NT2/D1 (cell line): Measurements from ENCODE around the gene AFDN.

Experiments used
- DNase-seq: peaks from one replicate; pipeline ENCODE4 v3.0.0-alpha.2; 2011; ENCODE audit warnings: low read depth, low spot score
- H3K27me3 ChIP-seq: 2 replicates; pipeline ENCODE4 v1.6.0; 2011; ENCODE audit warnings: mild to moderate bottlenecking; ENCODE audit not compliant: insufficient read length, insufficient read depth
- H3K36me3 ChIP-seq: 2 replicates; pipeline ENCODE4 v1.6.1; 2011; ENCODE audit warnings: mild to moderate bottlenecking, low read length, mixed read lengths; ENCODE audit not compliant: insufficient read depth, insufficient read length
- H3K4me1 ChIP-seq: 2 replicates; pipeline ENCODE4 v1.5.1; 2011; ENCODE audit not compliant: insufficient read depth, insufficient read length
- H3K4me3 ChIP-seq: 2 replicates; pipeline ENCODE4 v1.5.1; 2011; ENCODE audit warnings: low read depth; ENCODE audit not compliant: insufficient read length
- H3K9ac ChIP-seq: 2 replicates; pipeline ENCODE4 v1.6.0; 2011; ENCODE audit warnings: low read depth; ENCODE audit not compliant: insufficient read length
- H3K9me3 ChIP-seq: 2 replicates; pipeline ENCODE4 v1.5.1; 2011; ENCODE audit warnings: mild to moderate bottlenecking, low read length; ENCODE audit not compliant: insufficient read depth
- SUZ12 ChIP-seq: IDR thresholded peaks from 2 replicates; pipeline ENCODE4 v1.6.1; 2011; ENCODE audit not compliant: insufficient read length, insufficient read depth; ENCODE audit errors: extremely low read depth
- YY1 ChIP-seq: IDR thresholded peaks from 2 replicates; pipeline ENCODE4 v1.6.1; 2011; ENCODE audit not compliant: insufficient read length, insufficient read depth
- ZNF274 ChIP-seq: IDR thresholded peaks from 2 replicates; pipeline ENCODE4 v1.6.1; 2011; ENCODE audit warnings: mild to moderate bottlenecking, low read depth, low read length

Gene AFDN

DNA sequence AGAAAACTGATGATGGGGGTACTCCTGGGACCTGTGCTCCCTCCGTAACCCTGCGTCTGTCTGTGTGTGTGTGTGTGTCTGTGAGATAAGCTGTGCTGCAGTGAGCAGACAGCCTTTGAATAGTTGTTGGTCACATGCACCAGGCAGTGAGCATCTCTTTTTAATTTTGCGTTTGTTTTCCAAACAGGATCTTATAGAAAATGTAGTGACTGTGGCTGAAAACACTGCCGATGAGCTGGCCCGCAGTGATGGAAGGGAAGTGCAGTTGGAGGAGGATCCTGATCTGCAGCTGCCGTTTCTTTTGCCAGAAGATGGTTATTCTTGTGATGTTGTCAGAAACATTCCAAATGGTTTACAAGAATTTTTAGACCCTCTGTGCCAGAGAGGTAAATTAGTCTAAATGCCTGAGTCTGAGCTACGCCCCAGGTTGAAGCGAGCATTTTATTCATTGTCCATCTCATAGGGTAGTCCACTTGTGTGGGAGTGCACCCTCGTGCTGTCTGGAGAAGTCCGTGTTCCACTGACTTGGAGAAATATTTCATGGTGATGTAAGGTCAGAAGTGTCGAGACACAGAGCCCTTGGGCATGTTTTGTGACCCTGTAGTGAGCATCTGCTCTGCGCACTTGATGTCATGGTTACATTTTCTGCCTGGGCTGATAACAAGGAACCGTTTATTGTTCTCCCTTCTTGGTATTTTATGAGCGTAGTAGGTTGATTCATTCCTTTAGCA lies 92.0 kb downstream of the AFDN start:
- H3K9me3 ChIP-seq = no peaks in the 10 kb centered on the region
- DNase-seq = no peak
- H3K4me3 ChIP-seq = no peak overlapping the region
- no peaks in the 10 kb centered on the region for H3K4me1 ChIP-seq
- H3K36me3 ChIP-seq = peaks cover 80% of the 10 kb centered on the region
- H3K9ac ChIP-seq = no peak overlapping the region
- no peaks in the 10 kb centered on the region for H3K27me3 ChIP-seq
- TF ChIP-seq YY1 (no peak), ZNF274 (no peak), SUZ12 (no peak)

DNA sequence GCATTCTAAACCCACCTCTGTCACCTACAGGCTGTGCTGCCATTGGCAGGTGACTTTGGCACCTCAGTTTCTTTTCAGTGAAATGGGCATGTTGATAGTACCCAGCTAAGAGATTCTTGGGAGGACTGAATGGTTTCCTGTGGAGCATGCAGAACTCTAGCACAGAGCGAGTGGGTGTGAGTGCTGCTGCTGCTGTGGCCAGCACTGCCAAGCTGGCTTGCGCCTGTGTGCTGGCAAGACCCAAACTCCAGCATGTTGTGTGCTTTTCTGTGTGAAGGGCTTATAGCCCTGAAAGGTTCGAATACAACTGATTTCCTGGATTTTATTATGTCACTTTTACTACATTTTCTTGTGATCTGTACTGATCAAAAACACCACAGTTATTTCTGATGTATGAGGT lies 92.6 kb downstream of the AFDN start:
- Histone ChIP-seq H3K4me3 (no peak overlapping the region), H3K36me3 (peaks cover 80% of the 10 kb centered on the region), H3K4me1 (no peaks in the 10 kb centered on the region), H3K27me3 (no peaks in the 10 kb centered on the region), H3K9me3 (no peaks in the 10 kb centered on the region), H3K9ac (no peak overlapping the region)
- DNase-seq = no peak
- no peak for TF ChIP-seq ZNF274
- TF ChIP-seq YY1 = no peak
- TF ChIP-seq SUZ12 = no peak

DNA sequence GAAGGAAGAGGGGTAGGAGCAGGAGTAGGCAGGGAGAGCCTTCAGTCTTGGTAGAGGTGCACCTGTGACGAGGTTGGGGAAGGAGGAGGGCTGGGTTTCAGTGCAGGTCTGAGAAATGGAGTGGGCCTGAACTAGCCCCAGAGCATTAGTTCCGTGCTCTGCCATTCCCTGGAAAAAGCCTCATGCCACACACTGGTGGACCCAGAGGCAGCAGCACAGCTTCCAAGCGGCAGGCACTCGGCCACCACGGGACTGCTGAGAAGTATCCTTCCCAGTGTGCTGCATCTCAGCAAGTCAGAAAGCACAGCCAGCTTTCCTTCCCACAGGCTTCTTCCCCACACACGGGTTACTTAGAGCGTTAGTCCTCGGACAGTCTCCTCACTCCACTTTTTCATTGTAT lies 93.5 kb downstream of the AFDN start:
- no peaks in the 10 kb centered on the region for H3K9me3 ChIP-seq
- TF ChIP-seq SUZ12 (no peak), YY1 (no peak), ZNF274 (no peak)
- H3K36me3 ChIP-seq = peaks cover 80% of the 10 kb centered on the region
- no peak for DNase-seq
- no peaks in the 10 kb centered on the region for H3K27me3 ChIP-seq
- H3K9ac ChIP-seq = no peak overlapping the region
- H3K4me1 ChIP-seq = no peaks in the 10 kb centered on the region
- H3K4me3 ChIP-seq = no peak overlapping the region

DNA sequence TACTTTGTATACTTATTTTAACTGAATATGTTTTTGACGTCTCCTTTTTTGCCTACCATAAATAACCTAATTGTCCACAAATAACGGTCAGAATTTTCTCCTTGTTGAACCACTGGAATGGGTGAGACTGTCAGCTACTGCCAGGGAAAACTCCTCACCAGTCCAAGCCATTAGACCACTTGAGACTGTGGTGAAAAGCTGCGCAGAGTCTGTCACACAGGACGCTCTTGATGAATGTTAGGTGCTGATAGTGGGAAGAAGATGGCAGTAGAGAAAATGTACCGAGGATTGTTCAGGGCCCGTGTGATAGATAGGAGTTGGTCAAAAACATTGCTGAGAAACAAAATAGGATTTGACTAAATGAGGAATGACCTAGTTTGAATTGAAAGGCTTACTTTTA lies 95.1 kb downstream of the AFDN start:
- Histone ChIP-seq H3K27me3 (no peaks in the 10 kb centered on the region), H3K36me3 (peaks cover 88% of the 10 kb centered on the region), H3K4me3 (no peak overlapping the region), H3K4me1 (no peaks in the 10 kb centered on the region), H3K9me3 (no peaks in the 10 kb centered on the region), H3K9ac (no peak overlapping the region)
- TF ChIP-seq SUZ12 = no peak
- TF ChIP-seq ZNF274 = no peak
- no peak for TF ChIP-seq YY1
- DNase-seq = no peak

DNA sequence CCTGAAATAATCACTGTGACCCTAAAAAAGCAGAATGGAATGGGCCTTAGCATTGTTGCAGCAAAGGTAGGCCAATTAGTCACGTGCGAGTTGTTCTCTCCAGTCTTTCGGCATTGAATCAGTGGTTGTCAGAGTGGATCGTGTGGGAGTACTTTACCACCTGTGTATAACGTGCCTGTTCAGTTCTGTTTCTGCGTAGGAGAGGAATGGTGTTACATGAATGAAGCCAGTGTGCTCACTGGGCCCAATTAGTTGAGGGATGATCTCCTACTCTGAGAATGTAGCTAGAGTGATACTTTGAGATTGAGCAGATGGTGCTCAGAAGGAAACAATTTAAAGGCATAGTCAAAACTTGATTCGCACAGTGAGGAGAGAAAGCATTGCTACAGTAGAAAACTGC lies 98.3 kb downstream of the AFDN start:
- Histone ChIP-seq H3K4me3 (no peak overlapping the region), H3K9ac (no peak overlapping the region), H3K9me3 (no peaks in the 10 kb centered on the region), H3K27me3 (no peaks in the 10 kb centered on the region), H3K4me1 (no peaks in the 10 kb centered on the region), H3K36me3 (peaks cover 84% of the 10 kb centered on the region)
- TF ChIP-seq SUZ12 (no peak), YY1 (no peak), ZNF274 (no peak)
- no peak for DNase-seq

DNA sequence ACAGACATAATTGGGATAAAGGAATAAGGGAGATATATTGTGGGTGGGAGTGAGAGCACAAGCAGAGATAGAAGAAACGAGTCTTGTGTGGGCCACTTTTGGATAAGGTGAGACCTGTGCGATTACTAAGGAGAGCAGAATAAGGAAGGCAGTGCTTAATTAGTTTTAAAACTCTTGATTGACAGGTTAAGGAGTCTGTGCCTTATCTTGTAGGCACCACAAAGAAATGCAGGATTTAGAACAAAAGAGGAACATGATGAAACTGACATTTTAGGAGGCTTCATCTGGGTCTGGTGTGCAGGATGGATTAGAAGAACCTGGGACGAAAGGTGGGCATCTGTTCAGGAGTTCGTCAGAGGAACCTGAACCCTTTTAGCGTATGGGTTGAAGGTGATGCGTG lies 100.5 kb downstream of the AFDN start:
- Histone ChIP-seq H3K4me1 (no peaks in the 10 kb centered on the region), H3K9me3 (no peaks in the 10 kb centered on the region), H3K27me3 (no peaks in the 10 kb centered on the region), H3K9ac (no peak overlapping the region), H3K36me3 (peaks cover 80% of the 10 kb centered on the region), H3K4me3 (no peak overlapping the region)
- DNase-seq = no peak
- TF ChIP-seq ZNF274 = no peak
- TF ChIP-seq SUZ12 = no peak
- no peak for TF ChIP-seq YY1

DNA sequence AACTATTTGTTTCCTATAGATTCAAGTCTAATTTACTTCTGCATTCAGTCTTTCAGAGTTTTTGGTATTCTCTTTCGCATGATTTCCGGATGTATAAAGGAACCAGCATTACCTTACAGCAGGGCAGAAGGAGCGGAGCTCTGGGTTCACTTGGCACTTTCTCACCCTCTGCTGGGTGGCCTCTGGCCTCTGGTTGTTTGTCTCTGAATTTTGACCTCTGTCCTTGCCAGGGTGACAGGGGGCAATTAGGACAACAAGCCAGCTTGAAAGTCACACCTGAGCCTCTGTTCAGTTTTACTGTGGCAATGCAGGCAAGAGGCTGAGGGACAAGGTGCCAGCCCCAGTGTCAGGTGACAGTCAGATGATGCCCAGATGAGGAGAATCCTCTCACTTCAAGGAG lies 101.4 kb downstream of the AFDN start:
- no peak for DNase-seq
- Histone ChIP-seq H3K4me3 (no peak overlapping the region), H3K27me3 (no peaks in the 10 kb centered on the region), H3K4me1 (no peaks in the 10 kb centered on the region), H3K9ac (no peak overlapping the region), H3K9me3 (no peaks in the 10 kb centered on the region), H3K36me3 (peaks cover 74% of the 10 kb centered on the region)
- TF ChIP-seq YY1 (no peak), ZNF274 (no peak), SUZ12 (no peak)
